Colon (tissue), 2 donors: Measurements from ENCODE around the gene TMEM184B.

ENCODE experiments used
- FAIRE-seq: peaks from 2 replicates; lab custom pipeline; 2012; peaks lifted over from hg19 to GRCh38; lab: Jason Lieb, UNC
- donor health status: control.
- donor health status: control.

Gene TMEM184B

GRCh38 chr22:38272373-38273134 lies at the start of gene TMEM184B:
Gene TMEM184B, minus strand, starts transcription at chr22:38273010. Its CDS starts 25,049 bp downstream, at chr22:38247961.
- no peak for FAIRE-seq

- FAIRE-seq, result no peak
These were observed 48.0 kb upstream of the TMEM184B start for GRCh38 chr22:38320605-38321402.

- FAIRE-seq, result no peak
These were observed 46.3 kb upstream of the TMEM184B start for GRCh38 chr22:38318792-38319773.

DNA sequence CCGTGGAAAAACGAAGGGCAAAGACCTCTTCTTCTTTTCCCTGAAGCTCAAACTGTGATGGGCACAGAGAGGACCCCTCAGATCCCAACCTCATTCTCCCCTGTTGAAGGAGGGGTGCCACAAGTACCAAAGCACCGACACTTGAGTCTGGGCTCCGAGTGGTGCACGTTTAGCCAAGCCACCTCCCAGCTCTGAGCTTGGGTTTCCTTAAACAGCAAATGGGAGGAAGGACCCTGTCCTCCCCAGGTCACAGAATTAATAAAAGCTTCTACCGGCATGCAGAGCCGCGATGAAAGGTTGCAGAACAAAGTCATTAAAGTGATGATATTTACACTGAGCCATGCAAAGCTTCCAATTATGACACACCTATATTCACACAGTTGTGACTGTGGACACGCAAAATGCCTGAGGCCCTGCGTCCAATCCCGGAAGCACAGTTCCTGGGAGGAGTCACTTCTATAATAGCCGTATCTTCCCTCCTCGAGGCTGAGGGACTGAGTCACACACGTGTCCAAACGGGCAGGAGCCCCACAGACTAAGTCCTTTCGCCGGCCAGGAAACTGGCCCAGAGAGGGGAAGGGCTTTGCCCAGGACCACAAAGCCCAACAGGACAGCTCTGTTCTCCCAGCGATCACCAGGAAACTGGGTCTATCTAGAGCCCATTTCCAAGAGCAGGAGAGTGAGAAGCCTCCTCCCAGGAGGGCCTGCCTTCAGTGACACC lies 45.3 kb upstream of the TMEM184B start:
- no peak for FAIRE-seq

DNA sequence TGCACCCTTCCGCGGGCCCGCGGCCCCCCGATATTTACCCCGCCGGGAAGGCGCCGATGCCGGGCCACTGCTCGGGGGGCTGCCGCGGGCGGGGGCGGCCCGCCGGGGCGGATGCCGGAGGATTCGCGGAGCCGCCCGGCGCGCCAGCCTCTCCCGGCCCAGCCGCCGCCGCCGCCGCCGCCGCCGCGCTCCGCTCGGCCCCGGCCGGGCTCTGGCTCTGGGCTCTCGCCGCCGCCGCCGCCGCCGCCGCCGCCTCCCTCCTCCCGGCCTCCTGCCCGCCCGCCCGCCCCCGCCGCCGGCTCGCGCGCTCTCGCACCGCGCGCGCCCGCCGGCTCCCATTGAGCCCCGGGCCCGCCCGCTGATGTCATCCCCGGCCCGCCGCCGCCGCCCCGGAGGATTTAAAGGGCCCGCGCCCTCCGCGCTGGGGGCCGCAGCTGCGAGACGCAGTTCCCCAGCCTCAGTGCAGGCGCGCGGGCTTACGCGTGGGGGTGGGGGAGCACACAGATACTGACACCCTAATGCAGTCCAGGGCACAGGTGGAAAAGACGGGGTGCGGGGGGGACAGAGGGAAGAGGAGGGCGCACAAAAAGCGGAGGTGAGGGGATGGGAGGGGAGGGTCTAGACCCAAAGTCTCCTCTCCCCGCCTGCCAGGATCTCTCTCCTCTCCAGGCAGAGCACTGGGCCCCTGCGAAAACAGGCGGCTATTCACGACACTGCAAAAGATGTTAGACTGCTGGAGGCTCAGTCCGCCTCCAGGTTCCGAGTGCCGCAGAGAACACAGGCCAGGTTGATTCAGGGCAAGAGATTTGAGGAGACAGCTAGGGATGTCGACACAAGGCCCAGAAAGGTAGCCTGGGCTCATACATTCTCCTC lies 44.5 kb upstream of the TMEM184B start, which contains the start of gene CSNK1E:
Gene CSNK1E, minus strand, starts transcription at position 312 of the 873 bp plus-strand sequence. CDS start 3,276 bp downstream, outside the sequence.
- FAIRE-seq, result no peak

GRCh38 chr22:38316364-38317121 lies 43.7 kb upstream of the TMEM184B start:
- FAIRE-seq, result no peak

GRCh38 chr22:38315823-38316363 lies 43.1 kb upstream of the TMEM184B start:
- FAIRE-seq, result no peak

DNA sequence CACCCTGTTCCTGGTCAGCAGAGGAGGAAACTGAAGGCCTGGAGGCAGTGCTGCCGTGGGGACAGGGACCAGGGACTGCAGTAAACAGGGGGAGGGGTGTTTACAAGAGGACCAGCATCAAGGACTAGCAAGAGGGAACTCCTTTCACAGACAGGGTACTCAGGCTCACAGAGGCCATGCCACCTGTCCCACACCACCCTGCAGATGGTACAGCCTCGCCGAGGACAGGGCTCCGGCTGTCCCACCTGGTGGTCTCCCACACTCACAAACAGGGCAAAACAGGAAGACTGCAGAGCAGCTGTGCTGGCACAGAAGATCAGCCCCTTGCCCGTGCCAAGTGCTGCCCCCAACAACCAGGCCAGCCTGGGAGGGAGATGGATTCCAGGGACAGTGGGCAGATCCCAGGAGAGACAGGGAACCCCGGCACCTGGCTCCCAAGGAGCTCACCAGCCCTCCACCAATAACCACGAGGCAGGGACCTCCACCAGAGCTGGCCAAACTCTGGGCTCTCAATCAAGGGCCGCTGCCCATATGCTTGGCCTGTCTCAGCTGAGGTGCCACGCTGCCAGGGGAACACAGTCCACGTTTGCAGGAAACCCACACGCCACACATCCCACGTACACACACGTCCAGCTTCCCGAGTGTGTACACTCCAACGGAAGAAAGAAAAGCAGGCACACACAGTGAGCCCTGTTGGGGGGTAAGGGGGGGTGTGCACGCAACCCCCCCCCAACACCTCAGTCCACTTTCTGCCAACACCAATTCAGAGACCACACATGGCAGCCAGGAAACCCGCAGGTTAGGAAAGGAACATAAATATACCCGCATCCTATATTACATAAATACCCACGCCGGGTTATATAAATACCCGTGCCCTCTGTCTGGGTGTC lies 42.4 kb upstream of the TMEM184B start:
- no peak for FAIRE-seq

- no peak for FAIRE-seq
These were observed 41.5 kb upstream of the TMEM184B start for GRCh38 chr22:38314051-38314932.

GRCh38 chr22:38313384-38313955 lies 40.7 kb upstream of the TMEM184B start:
- FAIRE-seq, result no peak

DNA sequence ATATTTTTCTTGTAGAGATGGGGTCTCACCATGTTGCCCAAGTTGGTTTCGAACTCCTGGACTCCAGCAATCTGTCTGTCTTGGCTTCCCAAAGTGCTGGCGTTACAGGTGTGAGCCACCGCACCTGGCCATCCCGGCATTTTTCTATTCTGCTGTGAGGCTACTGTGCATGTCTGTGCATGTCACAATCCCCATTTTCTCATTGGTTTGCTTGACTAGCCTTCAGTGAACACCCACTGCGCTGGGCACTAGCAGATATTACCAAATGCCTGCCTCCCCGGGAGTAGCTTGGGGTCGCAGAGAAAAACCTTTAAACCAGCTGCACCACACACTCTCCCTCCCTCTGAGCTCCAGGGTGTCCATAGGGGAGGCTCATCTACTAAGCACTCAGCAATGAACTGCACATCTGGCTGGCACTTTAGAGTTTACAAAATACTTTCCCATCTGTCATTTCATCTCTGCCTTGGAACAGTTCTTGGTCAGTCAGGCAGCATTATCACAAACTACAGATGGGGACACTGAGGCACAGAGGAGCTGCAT lies 39.5 kb upstream of the TMEM184B start:
- no peak for FAIRE-seq

DNA sequence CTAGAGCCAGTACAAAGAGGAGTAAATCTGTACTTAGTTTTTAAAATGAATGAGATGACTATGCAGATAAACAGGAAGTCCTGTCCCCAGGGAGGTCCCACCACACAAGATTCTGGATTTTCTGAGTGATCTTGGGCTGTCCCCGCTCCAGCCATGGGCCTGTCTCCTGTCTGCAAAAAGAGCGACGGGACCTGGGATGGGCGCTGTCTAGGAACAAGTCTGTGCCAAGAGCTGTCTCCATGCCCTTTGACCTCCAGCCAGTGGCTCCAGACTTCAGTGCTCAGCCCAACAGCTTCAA lies 38.5 kb upstream of the TMEM184B start:
- no peak for FAIRE-seq

DNA sequence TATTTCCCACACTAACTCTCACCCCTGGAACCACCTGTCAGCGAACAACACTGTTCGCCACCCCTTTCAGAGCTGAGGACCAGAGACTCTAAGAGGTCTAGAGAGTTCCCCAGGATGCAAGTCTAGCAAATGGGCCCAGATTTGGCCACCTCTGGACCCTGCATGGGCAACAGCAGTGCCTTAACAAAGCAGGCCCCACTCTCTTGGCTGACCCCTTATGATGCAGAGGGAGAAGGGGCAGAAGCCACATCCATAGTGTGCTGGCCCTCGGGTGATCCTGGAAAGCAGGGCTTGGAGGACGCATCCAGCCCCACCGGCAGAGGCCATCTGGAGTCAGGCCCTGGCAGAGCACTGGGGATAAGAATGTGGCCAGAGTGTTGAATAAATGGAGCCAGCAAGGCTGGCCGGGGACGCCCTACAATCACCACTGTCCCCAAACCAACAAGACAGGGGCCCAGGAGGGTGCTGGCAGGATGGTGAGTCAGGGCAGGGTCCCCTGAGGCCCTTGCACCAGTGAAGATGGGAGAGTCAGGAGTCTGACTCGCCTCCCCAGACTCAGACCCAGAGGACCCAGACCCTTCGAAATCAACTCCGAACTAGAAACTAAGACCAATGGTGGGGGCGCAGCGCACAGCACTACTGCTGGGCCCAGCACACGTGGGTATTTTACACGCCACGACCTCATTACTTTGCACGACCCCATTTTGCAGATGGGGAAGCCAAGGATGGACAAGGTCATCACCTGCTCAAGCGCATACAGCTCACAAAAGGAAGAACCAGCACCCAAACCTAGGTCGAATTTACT lies 37.9 kb upstream of the TMEM184B start:
- no peak for FAIRE-seq

DNA sequence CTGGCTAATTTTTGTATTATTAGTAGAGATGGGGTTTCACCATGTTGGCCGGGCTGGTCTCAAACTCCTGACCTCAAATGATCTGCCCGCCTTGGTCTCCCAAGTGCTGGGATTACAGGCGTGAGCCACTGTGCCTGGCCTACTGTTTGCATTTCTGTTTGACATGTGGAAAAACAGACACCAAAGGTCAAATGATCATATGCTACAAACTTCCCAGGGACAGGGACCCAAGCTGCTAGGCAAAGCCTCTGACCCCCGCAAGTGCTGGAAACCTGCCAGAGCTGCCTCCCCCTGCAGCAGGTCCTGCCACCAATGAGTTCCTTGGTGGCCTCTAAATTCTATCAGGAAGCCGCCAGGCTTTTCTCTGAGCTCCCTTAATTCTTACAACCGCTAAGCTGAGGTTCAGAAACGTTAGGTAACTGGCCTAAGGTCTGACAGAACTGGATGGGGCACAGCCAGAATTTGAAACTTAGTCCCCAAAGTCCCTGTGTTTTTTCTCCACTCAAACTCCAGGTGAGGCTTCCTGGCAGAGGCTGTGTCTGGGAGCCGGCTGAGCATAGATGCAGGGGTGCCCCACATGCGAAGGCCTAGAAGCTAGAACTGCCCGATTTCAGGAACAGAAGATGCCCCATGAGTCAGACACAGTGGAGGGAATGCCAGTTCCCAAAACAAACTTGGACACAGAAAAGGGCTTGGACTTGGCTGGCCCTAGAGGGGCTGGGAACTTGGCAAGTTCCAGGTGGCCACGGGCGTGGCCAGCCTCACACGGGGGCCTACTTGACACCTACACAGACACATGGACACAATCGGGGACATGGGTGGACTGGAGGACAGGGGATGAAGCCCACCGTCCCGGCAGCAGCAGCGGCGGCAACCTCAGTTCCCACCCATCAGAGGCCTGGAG lies 37.1 kb upstream of the TMEM184B start:
- FAIRE-seq, result no peak
